Vagina (tissue), 2 donors: ENCODE results near the gene SLC38A5. TPM values are rescaled to one million over a fixed set of nuclear protein-coding genes. Genes with fewer than 3 reads are reported as not detected.

Experiments
- DNase-seq, 2 donors: peaks; one replicate each; pipeline ENCODE4 v3.0.0-alpha.2; 2017; ENCODE audit errors: extremely low spot score in 2 of 2
- H3K27ac ChIP-seq: fragments of 200-600 bp; sonication (generic); one replicate; pipeline ENCODE4 v1.5.1; 2019
- H3K27me3 ChIP-seq: fragments of 200-600 bp; sonication (generic); one replicate; pipeline ENCODE4 v1.5.1; 2019
- H3K36me3 ChIP-seq, 2 donors: fragments of 200-600 bp; sonication (generic); one replicate each; pipeline ENCODE4 v1.5.1; 2017 to 2019
- H3K4me1 ChIP-seq: fragments of 200-600 bp; sonication (generic); one replicate; pipeline ENCODE4 v1.5.1; 2019
- H3K4me3 ChIP-seq, 2 donors: fragments of 200-600 bp; sonication (generic); 1 replicate in 1 of 2; 2 replicates in 1 of 2; pipeline ENCODE4 v1.5.1; 2016 to 2019
- H3K9me3 ChIP-seq: fragments of 200-600 bp; sonication (generic); one replicate; pipeline ENCODE4 v1.5.1; 2019
- POLR2A ChIP-seq, 2 donors: fragments of 450-650 bp; IDR thresholded peaks; one replicate each; pipeline ENCODE4 v1.6.1; 2017; ENCODE audit warnings: antibody characterized with exemption in 2 of 2, mild to moderate bottlenecking in 2 of 2, moderate library complexity in 2 of 2
- POLR2AphosphoS5 ChIP-seq, 2 donors: sonication (generic); formaldehyde crosslinking; IDR thresholded peaks; one replicate each; pipeline ENCODE4 v1.9.0; 2017; ENCODE audit warnings: antibody characterized with exemption in 2 of 2, mild to moderate bottlenecking in 2 of 2, low read depth in 1 of 2; ENCODE audit not compliant: insufficient read depth in 1 of 2
- intact Hi-C: fragments of 100-400 bp; cut with DNase I; formaldehyde crosslinking; loops from one replicate; pipeline ENCODE4 v1.15.1; 2023
- total RNA-seq: library from RNA; depleted of rRNA; stranded (reverse); fragments of >200 nt; gene quantifications from one replicate; pipeline ENCODE4 v1.2.3, GENCODE V29; 2016
- TF ChIP-seq, protein P1 (sequence below), 3 experiments: fragments of 450-650 bp in 2 of 3; fragments of 200-600 bp in 1 of 3; sonication (generic) in 1 of 3; IDR thresholded peaks; one replicate each; pipeline ENCODE4 v1.5.1; 2017 to 2019; ENCODE audit warnings: antibody characterized with exemption in 3 of 3, mild to moderate bottlenecking in 2 of 3, moderate library complexity in 2 of 3

The SLC38A5 gene
- total RNA-seq, 1 donor from 2014 or later, result 15.5 TPM

GRCh38 chrX:48488034-48488433 is 18.0 kb upstream of the SLC38A5 start:
- peaks cover 0 to 6% of the 10 kb centered on the region in 2 donors for H3K36me3 ChIP-seq
- H3K4me3 ChIP-seq, result no peak overlapping the region
- no peaks in the 10 kb centered on the region for H3K9me3 ChIP-seq
- no peaks in the 10 kb centered on the region for H3K4me1 ChIP-seq
- DNase-seq, result no peak
- no peak overlapping the region for H3K27ac ChIP-seq
- H3K27me3 ChIP-seq, result no peaks in the 10 kb centered on the region
- intact Hi-C loops, result no loop called here
- no peak for TF ChIP-seq POLR2AphosphoS5 (IDR thresholded peaks at IDR 0.05; ENCODE audit: insufficient read depth in 1 of 2, low read depth in 1 of 2)

GRCh38 chrX:48487362-48487798 is 17.3 kb upstream of the SLC38A5 start:
- TF ChIP-seq POLR2AphosphoS5 (IDR thresholded peaks at IDR 0.05; ENCODE audit: insufficient read depth in 1 of 2, low read depth in 1 of 2), result no peak
- TF ChIP-seq, protein P1, sequence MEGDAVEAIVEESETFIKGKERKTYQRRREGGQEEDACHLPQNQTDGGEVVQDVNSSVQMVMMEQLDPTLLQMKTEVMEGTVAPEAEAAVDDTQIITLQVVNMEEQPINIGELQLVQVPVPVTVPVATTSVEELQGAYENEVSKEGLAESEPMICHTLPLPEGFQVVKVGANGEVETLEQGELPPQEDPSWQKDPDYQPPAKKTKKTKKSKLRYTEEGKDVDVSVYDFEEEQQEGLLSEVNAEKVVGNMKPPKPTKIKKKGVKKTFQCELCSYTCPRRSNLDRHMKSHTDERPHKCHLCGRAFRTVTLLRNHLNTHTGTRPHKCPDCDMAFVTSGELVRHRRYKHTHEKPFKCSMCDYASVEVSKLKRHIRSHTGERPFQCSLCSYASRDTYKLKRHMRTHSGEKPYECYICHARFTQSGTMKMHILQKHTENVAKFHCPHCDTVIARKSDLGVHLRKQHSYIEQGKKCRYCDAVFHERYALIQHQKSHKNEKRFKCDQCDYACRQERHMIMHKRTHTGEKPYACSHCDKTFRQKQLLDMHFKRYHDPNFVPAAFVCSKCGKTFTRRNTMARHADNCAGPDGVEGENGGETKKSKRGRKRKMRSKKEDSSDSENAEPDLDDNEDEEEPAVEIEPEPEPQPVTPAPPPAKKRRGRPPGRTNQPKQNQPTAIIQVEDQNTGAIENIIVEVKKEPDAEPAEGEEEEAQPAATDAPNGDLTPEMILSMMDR (IDR thresholded peaks at IDR 0.05), result no peak
- no peak for TF ChIP-seq POLR2A (IDR thresholded peaks at IDR 0.05)
- H3K36me3 ChIP-seq, result peaks cover 0 to 6% of the 10 kb centered on the region in 2 donors
- H3K27me3 ChIP-seq, result no peaks in the 10 kb centered on the region
- no peaks in the 10 kb centered on the region for H3K4me1 ChIP-seq
- H3K27ac ChIP-seq, result no peak overlapping the region
- DNase-seq, result peak in 1 of 2 donors; percentile 96
- intact Hi-C loops, result no loop called here
- H3K4me3 ChIP-seq, result no peak overlapping the region
- no peaks in the 10 kb centered on the region for H3K9me3 ChIP-seq

DNA sequence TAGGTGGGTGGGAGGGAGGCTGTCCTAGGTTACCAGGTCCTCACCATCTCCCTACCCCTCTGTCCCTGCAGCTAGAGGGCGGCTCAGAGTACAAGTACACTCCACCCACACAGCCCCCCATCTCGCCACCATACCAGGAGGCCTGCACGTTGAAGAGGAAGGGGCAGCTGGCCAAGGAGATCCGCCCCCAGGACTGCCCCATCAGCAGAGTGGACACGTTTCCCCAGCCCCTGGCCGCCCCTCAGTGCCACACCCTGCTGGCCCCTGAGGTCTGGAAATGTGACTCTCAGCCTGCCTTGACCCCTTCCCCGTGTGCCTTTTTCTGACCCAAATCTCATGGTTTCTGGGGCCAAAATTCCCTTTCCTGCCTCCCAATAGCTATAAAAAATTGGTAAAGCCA is 12.5 kb upstream of the SLC38A5 start:
- Histone ChIP-seq H3K27me3 (no peaks in the 10 kb centered on the region), H3K36me3 (peaks cover 0 to 6% of the 10 kb centered on the region in 2 donors), H3K4me1 (no peaks in the 10 kb centered on the region), H3K27ac (no peak overlapping the region), H3K9me3 (no peaks in the 10 kb centered on the region), H3K4me3 (no peak overlapping the region)
- TF ChIP-seq POLR2A (IDR thresholded peaks at IDR 0.05), result no peak
- TF ChIP-seq POLR2AphosphoS5 (IDR thresholded peaks at IDR 0.05; ENCODE audit: insufficient read depth in 1 of 2, low read depth in 1 of 2), result no peak
- TF ChIP-seq, protein P1 (IDR thresholded peaks at IDR 0.05), result no peak
- no peak for DNase-seq
- intact Hi-C loops, result no loop called here

- TF ChIP-seq POLR2A (IDR thresholded peaks at IDR 0.05) (no peak), POLR2AphosphoS5 (IDR thresholded peaks at IDR 0.05; ENCODE audit: insufficient read depth in 1 of 2, low read depth in 1 of 2) (no peak)
- TF ChIP-seq, protein P1 (IDR thresholded peaks at IDR 0.05), result no peak
- Histone ChIP-seq H3K27me3 (no peaks in the 10 kb centered on the region), H3K36me3 (peaks cover 0 to 6% of the 10 kb centered on the region in 2 donors), H3K9me3 (no peaks in the 10 kb centered on the region), H3K4me3 (no peak overlapping the region), H3K4me1 (peaks cover 8% of the 10 kb centered on the region), H3K27ac (no peak overlapping the region)
- DNase-seq, result no peak
- intact Hi-C loops, result no loop called here
These were observed 10.5 kb upstream of the SLC38A5 start for GRCh38 chrX:48480583-48480982.

- intact Hi-C loops, result no loop called here
- Histone ChIP-seq H3K27me3 (no peaks in the 10 kb centered on the region), H3K36me3 (peaks cover 0 to 6% of the 10 kb centered on the region in 2 donors), H3K4me3 (no peak overlapping the region), H3K9me3 (no peaks in the 10 kb centered on the region), H3K4me1 (peaks cover 8% of the 10 kb centered on the region), H3K27ac (no peak overlapping the region)
- TF ChIP-seq, protein P1 (IDR thresholded peaks at IDR 0.05), result no peak
- TF ChIP-seq POLR2AphosphoS5 (IDR thresholded peaks at IDR 0.05; ENCODE audit: insufficient read depth in 1 of 2, low read depth in 1 of 2) (no peak), POLR2A (IDR thresholded peaks at IDR 0.05) (no peak)
- no peak for DNase-seq
These were observed 10.1 kb upstream of the SLC38A5 start for GRCh38 chrX:48480142-48480541.
